Mucosa of stomach (tissue), 1 donor: ENCODE results near the gene CHRNB4.

Experiments
- H3K27me3 ChIP-seq: one replicate; pipeline ENCODE4 v1.7.0; 2013; ENCODE audit warnings: mild to moderate bottlenecking, low read length; ENCODE audit not compliant: control insufficient read depth, insufficient read depth
- H3K36me3 ChIP-seq: one replicate; pipeline ENCODE4 v1.7.0; 2013; ENCODE audit warnings: low read length; ENCODE audit not compliant: control insufficient read depth, insufficient read depth
- H3K4me1 ChIP-seq: one replicate; pipeline ENCODE4 v1.7.0; 2013; ENCODE audit warnings: mild to moderate bottlenecking, low read length; ENCODE audit not compliant: control insufficient read depth, insufficient read depth
- H3K4me3 ChIP-seq: one replicate; pipeline ENCODE4 v1.7.0; 2013; ENCODE audit warnings: low read length
- H3K9ac ChIP-seq: one replicate; pipeline ENCODE4 v1.7.0; 2013; ENCODE audit warnings: mild to moderate bottlenecking, low read length, moderate library complexity
- H3K9me3 ChIP-seq: one replicate; pipeline ENCODE4 v1.7.0; 2013; ENCODE audit warnings: mild to moderate bottlenecking, low read length, moderate library complexity; ENCODE audit not compliant: control insufficient read depth
- donor health status: Pancreatic carcinoma.

Gene CHRNB4

GRCh38 chr15:78662028-78662427 is 21.0 kb upstream of the CHRNB4 start:
- H3K27me3 ChIP-seq: no peaks in the 10 kb centered on the region
- H3K9ac ChIP-seq: no peak overlapping the region
- no peaks in the 10 kb centered on the region for H3K9me3 ChIP-seq
- no peaks in the 10 kb centered on the region for H3K4me1 ChIP-seq
- H3K36me3 ChIP-seq: no peaks in the 10 kb centered on the region
- no peak overlapping the region for H3K4me3 ChIP-seq

GRCh38 chr15:78661001-78661400 is 20.0 kb upstream of the CHRNB4 start:
- H3K9ac ChIP-seq: no peak overlapping the region
- no peaks in the 10 kb centered on the region for H3K27me3 ChIP-seq
- no peaks in the 10 kb centered on the region for H3K4me1 ChIP-seq
- H3K9me3 ChIP-seq: no peaks in the 10 kb centered on the region
- no peaks in the 10 kb centered on the region for H3K36me3 ChIP-seq
- no peak overlapping the region for H3K4me3 ChIP-seq

GRCh38 chr15:78660584-78660983 is 19.6 kb upstream of the CHRNB4 start:
- Histone ChIP-seq H3K4me1 (no peaks in the 10 kb centered on the region), H3K9me3 (no peaks in the 10 kb centered on the region), H3K36me3 (no peaks in the 10 kb centered on the region), H3K4me3 (no peak overlapping the region), H3K27me3 (no peaks in the 10 kb centered on the region), H3K9ac (no peak overlapping the region)

- Histone ChIP-seq H3K4me3 (no peak overlapping the region), H3K9me3 (no peaks in the 10 kb centered on the region), H3K4me1 (no peaks in the 10 kb centered on the region), H3K9ac (no peak overlapping the region), H3K36me3 (no peaks in the 10 kb centered on the region), H3K27me3 (no peaks in the 10 kb centered on the region)
Measured at GRCh38 chr15:78658823-78659222, 17.8 kb upstream of the CHRNB4 start.

GRCh38 chr15:78654272-78654671 is 13.3 kb upstream of the CHRNB4 start:
- Histone ChIP-seq H3K36me3 (no peaks in the 10 kb centered on the region), H3K27me3 (no peaks in the 10 kb centered on the region)

GRCh38 chr15:78651930-78652615 is 11.1 kb upstream of the CHRNB4 start:
- no peaks in the 10 kb centered on the region for H3K27me3 ChIP-seq
- H3K36me3 ChIP-seq: no peaks in the 10 kb centered on the region
- H3K9me3 ChIP-seq: no peaks in the 10 kb centered on the region
- H3K4me1 ChIP-seq: no peaks in the 10 kb centered on the region
- no peak overlapping the region for H3K9ac ChIP-seq
- H3K4me3 ChIP-seq: no peak overlapping the region

More at GRCh38 chr15:78654272-78654671, 13.3 kb upstream of the CHRNB4 start:
- Histone ChIP-seq H3K4me1 (no peaks in the 10 kb centered on the region), H3K4me3 (no peak overlapping the region), H3K9me3 (no peaks in the 10 kb centered on the region), H3K9ac (no peak overlapping the region)

GRCh38 chr15:78651007-78651406 is 10.0 kb upstream of the CHRNB4 start:
- Histone ChIP-seq H3K9me3 (no peaks in the 10 kb centered on the region), H3K4me3 (no peak overlapping the region), H3K4me1 (no peaks in the 10 kb centered on the region), H3K9ac (no peak overlapping the region), H3K27me3 (no peaks in the 10 kb centered on the region), H3K36me3 (no peaks in the 10 kb centered on the region)

GRCh38 chr15:78650022-78650421 is 9.0 kb upstream of the CHRNB4 start:
- no peaks in the 10 kb centered on the region for H3K27me3 ChIP-seq
- no peaks in the 10 kb centered on the region for H3K4me1 ChIP-seq
- no peak overlapping the region for H3K9ac ChIP-seq
- H3K36me3 ChIP-seq: no peaks in the 10 kb centered on the region
- H3K4me3 ChIP-seq: no peak overlapping the region
- no peaks in the 10 kb centered on the region for H3K9me3 ChIP-seq

GRCh38 chr15:78645009-78645408 is 4.0 kb upstream of the CHRNB4 start:
- Histone ChIP-seq H3K4me3 (no peak overlapping the region), H3K36me3 (no peaks in the 10 kb centered on the region), H3K27me3 (peaks cover 16% of the 10 kb centered on the region), H3K4me1 (peaks cover 14% of the 10 kb centered on the region), H3K9me3 (no peaks in the 10 kb centered on the region), H3K9ac (no peak overlapping the region)

GRCh38 chr15:78642331-78642730 is 1.3 kb upstream of the CHRNB4 start:
- no peak overlapping the region for H3K9ac ChIP-seq
- H3K9me3 ChIP-seq: no peaks in the 10 kb centered on the region
- peaks cover 14% of the 10 kb centered on the region for H3K4me1 ChIP-seq
- H3K27me3 ChIP-seq: peaks cover 23% of the 10 kb centered on the region
- H3K4me3 ChIP-seq: no peak overlapping the region
- no peaks in the 10 kb centered on the region for H3K36me3 ChIP-seq

GRCh38 chr15:78641749-78642275 is 802 bp upstream of the CHRNB4 start:
- Histone ChIP-seq H3K27me3 (peaks cover 23% of the 10 kb centered on the region), H3K4me3 (no peak overlapping the region), H3K9ac (no peak overlapping the region), H3K4me1 (peaks cover 14% of the 10 kb centered on the region), H3K36me3 (no peaks in the 10 kb centered on the region), H3K9me3 (no peaks in the 10 kb centered on the region)

GRCh38 chr15:78640527-78641101 is 396 bp downstream of the CHRNB4 start:
- no peaks in the 10 kb centered on the region for H3K36me3 ChIP-seq
- no peak overlapping the region for H3K9ac ChIP-seq
- H3K4me3 ChIP-seq: no peak overlapping the region
- H3K27me3 ChIP-seq: peaks cover 23% of the 10 kb centered on the region
- H3K9me3 ChIP-seq: no peaks in the 10 kb centered on the region
- H3K4me1 ChIP-seq: peaks cover 14% of the 10 kb centered on the region
